MCF 10A (cell line): ENCODE results near the gene RNF208. TPM values are rescaled to one million over a fixed set of nuclear protein-coding genes. Genes with fewer than 3 reads are reported as not detected.

ENCODE experiments used
- BruUV-seq: library from RNA; stranded (reverse); fragments of 400-500 nt; replicated peaks from 2 replicates; lab custom pipeline; 2021; lab: Mats Ljungman, UMichigan
- CTCF ChIA-PET: fragments of 300-600 bp; sonication (Branson Sonifier 250); formaldehyde crosslinking; extraction: SDS; loops from one replicate; lab custom pipeline; 2021; ENCODE audit warnings: antibody characterized with exemption, inconsistent platforms; lab: Yijun Ruan, JAX
- POLR2A ChIA-PET: fragments of 300-600, 350-650 bp; sonication (Branson Sonifier 250); formaldehyde crosslinking; extraction: SDS; loops from one replicate; lab custom pipeline; 2020; ENCODE audit warnings: antibody characterized with exemption, inconsistent platforms; lab: Yijun Ruan, JAX
- DNase-seq: peaks from one replicate; pipeline ENCODE4 v3.0.0-alpha.2; 2018; ENCODE audit not compliant: unreplicated experiment
- H3K27ac Mint-ChIP-seq: one replicate; pipeline ENCODE4 v1.8.0; 2022; ENCODE audit warnings: mild to moderate bottlenecking, low read depth, mixed read lengths; ENCODE audit not compliant: unreplicated experiment
- H3K27me3 Mint-ChIP-seq: one replicate; pipeline ENCODE4 v1.8.0; 2022; ENCODE audit warnings: mixed read lengths; ENCODE audit not compliant: insufficient read depth, unreplicated experiment
- H3K36me3 Mint-ChIP-seq: one replicate; pipeline ENCODE4 v1.8.0; 2022; ENCODE audit warnings: mild to moderate bottlenecking, moderate library complexity, mixed read lengths; ENCODE audit not compliant: insufficient read depth, unreplicated experiment
- H3K4me1 Mint-ChIP-seq: one replicate; pipeline ENCODE4 v1.8.0; 2022; ENCODE audit warnings: mixed read lengths; ENCODE audit not compliant: insufficient read depth, unreplicated experiment
- H3K4me3 Mint-ChIP-seq: one replicate; pipeline ENCODE4 v1.8.0; 2022; ENCODE audit warnings: mild to moderate bottlenecking, moderate library complexity, mixed read lengths; ENCODE audit not compliant: unreplicated experiment
- H3K9me3 Mint-ChIP-seq: one replicate; pipeline ENCODE4 v1.8.0; 2022; ENCODE audit warnings: mixed read lengths; ENCODE audit not compliant: unreplicated experiment
- CTCF ChIP-seq: fragments of 200-600 bp; IDR thresholded peaks from one replicate; pipeline ENCODE4 v1.8.0; 2022; ENCODE audit warnings: antibody characterized with exemption, mild to moderate bottlenecking; ENCODE audit not compliant: unreplicated experiment
- intact Hi-C: fragments of 100-400 bp; cut with micrococcal nuclease; formaldehyde crosslinking; loops from 2 replicates; pipeline ENCODE4 v1.14.1; 2022
- total RNA-seq: library from RNA; stranded (reverse); gene quantifications from 2 replicates; pipeline ENCODE4 v1.2.3, GENCODE V29; 2022

RNF208 gene
- total RNA-seq, 1 experiment from 2014 or later = 2.5 TPM

- CTCF ChIA-PET = interaction anchor here (0.5 to 0.7 kb wide), 3 partner anchors 8 to 85 kb away, joined by 3 to 6 read pairs (median 3); partner anchors contain the start of gene RNF224
- no peak for TF ChIP-seq CTCF
Measured at GRCh38 chr9:137194388-137194787, 27.7 kb downstream of the RNF208 start.

GRCh38 chr9:137193771-137194170 lies 28.3 kb downstream of the RNF208 start:
- Mint-ChIP-seq H3K27ac (no peak overlapping the region), H3K4me3 (no peak overlapping the region), H3K27me3 (no peaks in the 10 kb centered on the region), H3K9me3 (no peaks in the 10 kb centered on the region), H3K36me3 (peaks cover 20% of the 10 kb centered on the region), H3K4me1 (peaks cover 21% of the 10 kb centered on the region)
- no peak for DNase-seq
- POLR2A ChIA-PET = no interaction called here
- BruUV-seq = no TSS peak
- intact Hi-C loops = no loop called here
- CTCF ChIA-PET = interaction anchor here (0.5 to 0.7 kb wide), 2 partner anchors 9 to 166 kb away, joined by 3 read pairs; no protein-coding TSS in a partner anchor
- TF ChIP-seq CTCF = no peak

More at GRCh38 chr9:137194388-137194787, 27.7 kb downstream of the RNF208 start:
- POLR2A ChIA-PET = interaction anchor here (0.7 to 2.1 kb wide), 5 partner anchors 10 to 47 kb away, joined by 3 to 13 read pairs (median 3); partner anchors contain the start of genes NDOR1, RNF224, TMEM203 and TUBB4B
- Mint-ChIP-seq H3K4me3 (no peak overlapping the region), H3K36me3 (peaks cover 14% of the 10 kb centered on the region), H3K4me1 (peaks cover 19% of the 10 kb centered on the region), H3K27me3 (no peaks in the 10 kb centered on the region), H3K9me3 (no peaks in the 10 kb centered on the region), H3K27ac (no peak overlapping the region)
- no TSS peak for BruUV-seq
- intact Hi-C loops = no loop called here
- DNase-seq = no peak

GRCh38 chr9:137192859-137193258 lies 29.2 kb downstream of the RNF208 start:
- POLR2A ChIA-PET = interaction anchor here (1.0 kb wide), 1 partner anchor 8 kb away, joined by 4 read pairs; the partner anchor contains the start of gene TPRN
- CTCF ChIA-PET = interaction anchor here (1.5 kb wide), 1 partner anchor 44 kb away, joined by 5 read pairs; no protein-coding TSS in a partner anchor
- Mint-ChIP-seq H3K9me3 (no peaks in the 10 kb centered on the region), H3K27me3 (no peaks in the 10 kb centered on the region), H3K4me3 (no peak overlapping the region), H3K36me3 (peaks cover 20% of the 10 kb centered on the region), H3K4me1 (peaks cover 14% of the 10 kb centered on the region), H3K27ac (no peak overlapping the region)
- TF ChIP-seq CTCF = no peak
- intact Hi-C loops = no loop called here
- DNase-seq = no peak
- no TSS peak for BruUV-seq

GRCh38 chr9:137192448-137192780 lies 29.6 kb downstream of the RNF208 start:
- DNase-seq = no peak
- peaks cover 20% of the 10 kb centered on the region for H3K36me3 Mint-ChIP-seq
- H3K4me1 Mint-ChIP-seq = peaks cover 14% of the 10 kb centered on the region
- BruUV-seq = no TSS peak
- no peak for TF ChIP-seq CTCF
- no peak overlapping the region for H3K4me3 Mint-ChIP-seq
- ChIA-PET CTCF (interaction anchor here (0.9 to 1.5 kb wide), 2 partner anchors 44 to 399 kb away, joined by 3 to 5 read pairs; no protein-coding TSS in a partner anchor), POLR2A (interaction anchor here (1.0 kb wide), 1 partner anchor 9 kb away, joined by 4 read pairs; the partner anchor contains the start of gene TPRN)
- no peaks in the 10 kb centered on the region for H3K27me3 Mint-ChIP-seq
- intact Hi-C loops = no loop called here
- no peaks in the 10 kb centered on the region for H3K9me3 Mint-ChIP-seq
- no peak overlapping the region for H3K27ac Mint-ChIP-seq
